NCI-H1092 treated with DMSO at 0.1 percent for 48 hours (cell line): Measurements from ENCODE around the gene TBKBP1.
"Not testable (repeated sequence)": the region's sequence is repeated elsewhere in the genome, so short reads cannot be mapped to it uniquely, and the experiment has no call there.

Source experiments
- DNase-seq: peaks from one replicate; lab custom pipeline; 2025; lab: John Stamatoyannopoulos, UW

TBKBP1 gene

DNA sequence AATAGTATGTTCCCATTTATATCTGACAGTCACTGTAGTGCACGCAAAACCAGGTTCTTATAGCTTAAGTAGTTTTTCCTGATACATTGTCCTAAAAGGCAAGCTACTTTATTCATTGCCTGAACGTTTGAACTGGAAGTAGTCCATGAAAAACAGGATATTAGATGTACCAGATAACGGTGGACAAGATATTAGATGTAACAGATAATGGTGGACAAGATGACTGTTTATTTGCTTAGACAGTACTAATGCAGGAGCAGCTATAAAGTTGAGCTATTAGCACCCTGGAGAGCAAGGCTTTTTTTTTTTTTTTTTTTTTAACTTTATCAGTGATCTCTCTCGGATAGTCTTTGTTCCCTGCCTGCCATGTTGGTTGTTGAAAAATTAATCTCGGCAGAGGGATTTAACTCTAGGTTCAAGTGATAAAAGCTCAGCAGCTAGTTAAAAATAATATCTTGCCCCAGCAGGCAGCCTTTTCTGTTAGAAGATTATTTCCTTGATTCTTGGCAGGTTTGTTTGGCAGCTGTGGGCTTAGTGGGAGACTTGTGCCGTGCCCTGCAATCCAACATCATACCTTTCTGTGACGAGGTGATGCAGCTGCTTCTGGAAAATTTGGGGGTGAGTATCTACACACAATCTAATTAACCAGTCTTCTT, 17.3 kb upstream of the TBKBP1 start:
- no peak for DNase-seq

DNA sequence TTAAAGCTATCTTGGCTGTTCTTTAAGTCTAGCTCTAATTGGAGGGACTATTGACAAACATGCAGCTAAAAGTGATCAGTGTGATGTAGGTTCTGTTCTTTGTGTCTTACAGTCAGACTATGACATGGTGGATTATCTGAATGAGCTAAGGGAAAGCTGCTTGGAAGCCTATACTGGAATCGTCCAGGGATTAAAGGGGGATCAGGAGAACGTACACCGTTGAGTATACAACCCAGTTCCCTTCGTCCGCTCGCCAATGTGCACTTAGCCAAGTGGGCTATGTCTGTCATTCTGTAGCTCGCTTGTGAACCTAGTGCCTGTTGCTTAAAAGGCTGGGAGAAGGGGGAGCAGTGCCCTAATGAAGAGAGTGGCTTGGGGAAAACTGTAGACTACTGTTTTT, 15.8 kb upstream of the TBKBP1 start:
- DNase-seq = no peak

DNA sequence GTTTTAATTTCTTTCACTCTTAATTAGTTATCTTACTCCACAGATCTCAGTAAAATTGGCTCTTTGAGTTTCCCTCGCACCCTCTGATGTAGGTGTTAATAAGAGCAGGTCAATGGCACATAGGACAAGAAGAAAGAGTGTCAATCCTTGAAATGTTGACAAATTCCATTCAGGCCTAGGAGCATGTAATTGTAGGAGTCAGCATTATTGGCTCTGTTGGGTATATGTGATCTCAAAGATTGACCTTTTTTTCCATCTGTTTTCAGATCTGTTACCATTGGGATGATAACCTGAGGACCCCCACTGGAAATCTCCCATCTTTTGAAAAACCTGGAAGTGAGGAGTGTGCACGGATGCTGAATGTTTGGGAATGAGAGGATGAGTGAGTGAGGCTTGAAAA, 11.8 kb upstream of the TBKBP1 start:
- DNase-seq = no peak

DNA sequence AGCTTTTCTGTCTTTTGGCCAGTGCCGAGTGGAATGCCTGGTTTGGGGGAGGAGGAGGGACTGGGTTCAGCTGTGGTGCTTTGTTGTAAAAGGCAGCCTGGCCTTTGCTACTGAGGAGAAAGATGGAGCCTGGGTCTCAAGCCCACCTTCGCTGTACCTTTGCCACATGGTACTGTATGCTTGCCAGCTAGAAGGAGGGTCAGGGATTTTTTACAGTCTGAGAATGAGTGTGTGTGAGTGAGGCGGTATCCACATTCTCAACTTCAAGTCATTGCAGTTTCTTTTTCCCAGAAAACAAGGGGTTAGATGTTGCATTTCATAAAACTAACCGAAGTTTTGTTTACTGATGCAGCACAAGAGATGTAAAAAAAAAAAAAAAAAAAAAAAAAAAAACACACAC, 11.2 kb upstream of the TBKBP1 start:
- not testable (repeated sequence) for DNase-seq

DNA sequence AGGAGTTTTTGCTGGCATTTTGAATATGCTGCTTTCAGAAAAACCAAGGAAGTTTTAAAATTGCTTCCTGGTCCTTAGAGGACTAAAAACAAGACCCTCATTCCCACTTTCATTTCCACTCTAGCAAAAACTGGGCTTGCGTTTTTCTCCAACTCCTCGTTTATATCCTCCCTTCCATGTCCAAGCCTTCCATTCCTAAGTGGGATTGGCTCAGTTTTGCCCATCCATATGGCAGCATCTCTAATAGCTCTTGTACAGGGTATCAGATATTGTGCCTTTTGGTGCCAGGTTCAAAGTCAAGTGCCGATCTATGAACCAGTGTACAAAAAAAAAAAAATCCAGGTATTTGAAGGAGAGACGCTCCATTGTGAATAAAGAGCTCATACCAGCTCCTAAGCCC, 9.9 kb upstream of the TBKBP1 start:
- DNase-seq = no peak

DNA sequence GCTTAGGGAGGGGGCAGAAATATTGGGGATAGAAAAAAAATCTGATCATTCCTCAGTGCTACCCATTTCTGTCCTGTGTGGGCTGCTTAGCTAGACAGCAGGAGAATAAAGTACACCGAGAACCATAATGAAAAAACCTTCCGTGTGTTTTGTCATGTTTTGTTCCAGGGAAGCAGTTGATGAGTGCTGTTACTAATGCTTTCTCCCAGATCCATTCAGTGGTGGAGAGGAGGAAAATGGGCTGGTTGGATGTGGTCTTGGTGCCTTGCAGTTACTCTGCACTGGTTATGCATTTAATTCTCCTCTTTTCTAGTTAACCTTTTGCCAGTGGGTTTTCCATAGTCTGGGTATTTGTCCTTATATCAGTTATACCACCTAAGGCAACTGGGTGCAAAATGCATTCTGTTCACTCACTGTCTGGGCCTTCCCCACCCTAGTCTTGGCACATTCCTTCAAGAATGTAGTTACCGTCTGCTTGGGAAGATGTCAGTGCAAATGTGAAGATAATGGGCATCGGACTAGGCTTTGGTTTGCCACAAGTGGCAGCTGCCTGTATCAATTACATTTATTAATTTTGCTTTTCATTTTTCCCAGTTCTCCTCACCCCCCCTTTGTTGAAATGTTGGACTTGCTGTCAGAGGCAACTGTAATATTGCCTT, 9.3 kb upstream of the TBKBP1 start:
- DNase-seq = no peak

DNA sequence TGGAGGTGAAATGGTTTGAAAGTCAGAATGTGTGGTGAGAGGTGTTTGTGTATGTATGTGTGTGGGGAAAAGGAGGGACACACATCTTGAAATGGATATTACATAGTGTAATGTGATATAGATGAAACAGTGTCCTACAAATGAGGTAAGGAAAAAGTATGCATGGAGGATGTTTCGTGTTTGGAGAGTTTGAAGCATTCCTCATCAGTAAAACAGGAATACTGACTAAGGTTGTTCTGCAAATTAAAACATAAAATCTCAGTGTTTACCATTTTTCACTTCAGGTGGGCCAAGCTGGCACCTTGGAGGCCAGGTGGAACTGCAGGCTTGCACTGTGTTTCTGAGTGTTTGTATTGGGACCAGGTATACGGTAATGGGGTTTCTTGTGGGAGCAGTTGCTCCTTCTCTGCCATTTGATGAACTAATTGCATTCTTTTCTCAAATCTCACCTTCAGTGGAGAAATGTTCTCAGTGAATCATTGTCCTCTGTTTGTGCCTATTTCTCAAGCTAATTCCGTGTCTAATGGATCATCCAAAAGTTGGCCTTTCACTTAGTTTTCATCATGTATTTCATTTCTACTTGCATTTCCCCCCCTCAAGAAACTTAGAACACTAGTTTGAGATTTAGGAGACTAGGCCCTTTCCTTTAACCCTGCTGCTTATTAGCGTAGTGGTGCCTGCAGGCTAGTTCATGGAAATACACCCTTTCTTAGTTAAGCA, 8.2 kb upstream of the TBKBP1 start:
- no peak for DNase-seq

DNA sequence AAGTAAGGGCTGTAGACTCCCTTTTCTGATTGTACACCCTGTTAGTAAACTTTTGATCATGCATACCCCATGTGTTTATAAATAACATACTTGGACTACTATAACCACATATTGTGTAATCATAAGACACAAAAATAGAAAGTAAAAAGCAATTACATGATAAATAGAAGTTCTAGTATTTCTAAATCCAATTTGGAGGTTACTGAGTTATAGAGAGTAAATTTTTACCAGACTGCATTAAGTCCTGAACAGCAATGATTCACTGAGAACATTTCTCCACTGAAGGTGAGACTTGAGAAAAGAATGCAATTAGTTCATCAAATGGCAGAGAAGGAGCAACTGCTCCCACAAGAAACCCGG, 7.7 kb upstream of the TBKBP1 start:
- no peak for DNase-seq

DNA sequence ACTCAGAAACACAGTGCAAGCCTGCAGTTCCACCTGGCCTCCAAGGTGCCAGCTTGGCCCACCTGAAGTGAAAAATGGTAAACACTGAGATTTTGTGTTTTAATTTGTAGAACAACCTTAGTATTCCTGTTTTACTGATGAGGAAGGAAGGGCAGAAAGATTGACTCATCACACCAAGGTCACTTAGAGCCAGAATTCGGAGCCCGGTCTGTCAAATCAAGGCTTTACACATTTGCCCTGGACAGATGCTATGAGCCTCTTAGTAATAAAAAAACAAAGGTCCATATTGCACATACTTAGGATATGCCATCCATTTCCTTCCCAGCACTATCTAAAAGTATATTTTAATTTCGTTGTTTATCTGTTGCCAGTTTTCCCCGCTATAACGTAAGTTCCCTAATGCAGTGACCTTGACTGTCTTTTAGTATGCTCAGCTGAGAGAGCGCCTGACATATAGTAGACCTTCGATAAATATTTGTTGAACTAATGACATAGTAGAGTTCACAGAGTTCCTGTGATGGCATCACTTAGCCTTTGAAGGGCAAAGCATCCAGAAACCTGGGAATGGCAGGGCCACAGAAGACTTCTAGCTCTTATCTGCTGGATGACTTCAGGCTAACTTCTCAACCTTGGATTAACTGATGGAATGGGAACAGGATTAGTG, 7.2 kb upstream of the TBKBP1 start:
- no peak for DNase-seq

DNA sequence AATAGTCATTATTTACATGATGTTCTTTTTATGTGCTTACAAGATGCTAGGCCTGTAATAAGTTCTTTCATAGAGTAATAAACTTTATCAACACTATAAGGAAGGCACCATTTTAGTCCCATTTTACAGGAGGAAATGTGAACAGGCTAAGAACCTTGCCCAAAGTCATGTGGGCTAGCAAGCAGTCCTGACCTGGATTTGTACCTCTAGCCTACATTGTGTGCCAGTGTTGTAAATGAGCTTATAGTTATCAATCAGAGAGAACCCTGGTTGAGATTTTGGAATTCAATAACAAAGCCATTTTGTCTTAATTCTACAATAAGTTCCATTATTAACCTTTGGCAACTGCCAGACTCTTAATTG, 6.7 kb upstream of the TBKBP1 start:
- DNase-seq = no peak

DNA sequence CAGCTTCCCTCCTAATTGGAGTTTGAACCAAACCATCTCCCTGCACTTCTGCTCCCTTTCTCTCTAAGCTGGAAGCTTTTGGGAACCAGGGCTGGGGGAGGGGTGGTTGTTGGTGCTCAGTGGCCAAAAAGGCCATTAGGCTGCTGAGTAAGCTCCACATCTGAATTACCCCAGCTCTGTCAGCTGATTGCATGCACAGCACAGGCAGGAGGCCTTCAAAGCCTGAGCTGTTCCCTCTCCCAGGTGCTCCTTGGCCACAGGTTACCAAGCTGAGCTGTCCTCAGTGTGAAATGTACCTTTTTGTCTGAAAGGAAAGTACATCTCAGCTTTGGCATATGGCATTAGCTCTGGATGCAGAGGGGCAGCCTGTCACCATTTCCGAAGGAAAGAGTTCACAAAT, 6.2 kb upstream of the TBKBP1 start:
- no peak for DNase-seq

DNA sequence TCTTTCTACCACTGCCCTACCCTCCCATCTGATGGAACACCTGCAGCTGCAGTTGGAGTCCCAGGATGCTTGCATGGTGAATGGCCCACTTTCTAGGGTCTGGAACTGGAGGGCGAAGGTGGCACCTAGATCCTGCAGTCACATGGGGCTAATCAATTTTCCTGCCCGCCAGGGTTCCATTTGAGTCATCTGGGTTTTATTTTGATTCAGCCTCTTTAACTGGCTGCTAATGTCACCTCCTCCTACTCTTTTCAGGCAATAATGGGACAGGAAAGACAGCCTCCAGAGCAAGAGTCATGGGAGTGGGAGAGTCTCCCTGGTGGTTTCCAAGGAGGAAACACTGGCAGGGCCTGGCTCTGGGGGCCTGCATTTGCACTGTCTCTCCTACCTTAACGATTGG, 3.8 kb upstream of the TBKBP1 start:
- no peak for DNase-seq

DNA sequence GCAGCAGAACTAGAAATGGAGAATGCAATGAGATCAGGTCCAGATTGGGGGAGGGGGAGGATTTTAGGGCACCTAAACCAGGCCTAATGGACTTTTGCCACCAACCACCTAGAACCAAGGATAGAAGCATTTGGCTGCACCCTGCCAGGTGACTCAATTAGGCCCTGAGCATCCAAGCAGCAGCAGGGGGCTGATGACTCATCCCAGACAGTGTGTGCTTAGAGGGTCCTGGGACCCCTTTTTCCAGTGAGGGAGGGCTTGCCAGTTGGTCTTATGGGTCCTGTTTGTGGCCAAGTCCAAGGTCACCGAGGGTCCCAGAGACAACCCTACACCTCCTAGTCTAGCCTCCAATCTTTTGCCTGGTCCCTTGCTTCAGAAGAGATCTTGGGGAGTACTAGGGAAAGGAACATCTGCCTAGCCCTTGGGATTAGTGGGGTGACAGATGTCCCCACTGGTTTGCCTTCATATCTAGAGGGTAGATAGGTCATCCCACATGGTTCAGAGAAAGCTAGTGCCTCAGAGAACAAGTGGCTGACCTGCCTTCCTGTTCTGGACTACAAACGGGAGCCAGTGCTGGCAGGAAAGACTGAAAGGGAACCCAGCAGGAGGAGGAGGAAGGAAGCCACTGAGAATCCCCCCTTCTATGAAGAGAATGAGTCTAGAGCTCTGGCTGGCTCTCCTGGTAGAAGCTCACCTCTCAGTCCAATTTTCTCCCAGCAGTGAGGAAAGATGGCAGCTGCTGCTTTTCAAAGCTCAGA, 1.6 kb upstream of the TBKBP1 start:
- no peak for DNase-seq

DNA sequence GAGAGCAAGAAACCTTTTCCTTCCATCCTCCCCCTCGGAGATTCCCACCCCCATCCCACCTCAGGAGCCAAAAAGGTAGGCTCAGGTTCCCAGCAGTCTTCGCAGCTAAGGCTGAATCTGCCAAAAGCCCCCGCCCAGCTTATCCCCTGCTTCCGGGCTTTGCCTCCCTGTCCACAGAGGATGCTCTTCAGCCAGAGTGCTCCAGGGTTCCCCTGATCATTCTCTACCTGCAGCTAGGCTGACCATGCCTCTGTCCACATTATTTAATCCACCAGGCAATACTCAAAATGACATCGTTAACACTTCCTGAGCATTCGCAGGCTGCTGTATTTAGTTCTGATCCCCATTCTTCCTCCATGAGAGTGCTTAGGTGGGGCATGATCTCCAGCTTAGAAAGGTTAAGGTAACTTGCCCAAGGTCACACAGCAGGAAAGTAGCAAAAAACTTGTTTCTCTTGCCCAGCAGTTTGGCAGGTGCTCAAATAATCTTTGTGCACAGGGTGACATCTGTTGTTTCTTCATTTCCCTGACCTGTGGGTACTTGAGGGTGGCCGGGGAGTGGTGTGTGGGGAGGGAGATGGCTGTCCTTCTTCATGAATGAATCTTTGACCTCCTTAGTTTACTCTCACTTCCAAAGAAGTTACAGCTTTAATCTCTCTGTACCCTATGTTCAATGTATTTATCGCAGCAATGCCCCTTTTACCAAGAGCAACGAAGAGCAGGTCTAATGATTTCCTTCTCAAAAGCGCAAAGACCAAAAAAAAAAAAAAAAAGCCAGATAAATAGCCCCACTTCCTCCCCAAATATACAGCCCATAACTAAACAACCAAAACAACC, 848 bp upstream of the TBKBP1 start:
- no peak for DNase-seq

DNA sequence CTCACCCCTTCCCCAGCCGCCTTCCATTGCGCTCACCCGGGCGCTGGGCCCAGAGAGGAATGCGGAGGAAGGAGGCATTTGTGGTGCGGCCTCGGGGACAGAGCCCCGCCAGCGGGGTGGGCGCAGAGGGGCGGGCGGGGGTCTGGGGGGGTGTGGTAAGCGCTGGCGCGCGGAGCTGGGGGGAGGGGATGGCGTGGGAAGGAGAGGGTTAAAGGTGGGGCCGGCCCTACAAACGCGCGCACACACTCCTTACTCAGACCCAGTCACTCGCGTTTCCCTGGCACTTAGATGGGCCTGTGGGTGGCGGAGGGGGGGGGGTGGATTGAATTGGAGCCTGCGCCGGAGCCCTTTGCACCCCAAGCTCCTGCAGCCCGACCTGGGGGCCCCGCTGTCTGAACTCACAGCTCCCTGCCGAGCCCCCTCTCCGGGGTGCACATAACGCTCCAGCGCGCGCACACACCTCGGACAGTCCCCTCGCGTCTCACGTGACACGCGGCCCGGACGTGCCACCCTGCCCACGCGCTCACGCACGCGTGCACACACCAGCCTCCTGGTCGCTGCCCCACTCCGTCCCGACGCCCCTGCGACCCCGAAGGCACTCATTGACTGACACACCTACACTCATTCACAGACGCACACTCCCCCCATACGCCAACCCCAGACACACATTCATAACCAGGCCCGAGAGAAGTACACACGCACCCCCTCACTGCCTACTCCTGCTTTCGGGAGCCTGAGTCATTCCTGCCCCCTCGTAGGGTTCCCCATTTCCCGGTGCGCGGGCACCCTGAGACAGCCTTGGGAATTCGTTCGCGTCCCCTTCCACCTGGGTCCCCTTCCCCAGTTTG, 844 bp downstream of the TBKBP1 start:
- DNase-seq = no peak

DNA sequence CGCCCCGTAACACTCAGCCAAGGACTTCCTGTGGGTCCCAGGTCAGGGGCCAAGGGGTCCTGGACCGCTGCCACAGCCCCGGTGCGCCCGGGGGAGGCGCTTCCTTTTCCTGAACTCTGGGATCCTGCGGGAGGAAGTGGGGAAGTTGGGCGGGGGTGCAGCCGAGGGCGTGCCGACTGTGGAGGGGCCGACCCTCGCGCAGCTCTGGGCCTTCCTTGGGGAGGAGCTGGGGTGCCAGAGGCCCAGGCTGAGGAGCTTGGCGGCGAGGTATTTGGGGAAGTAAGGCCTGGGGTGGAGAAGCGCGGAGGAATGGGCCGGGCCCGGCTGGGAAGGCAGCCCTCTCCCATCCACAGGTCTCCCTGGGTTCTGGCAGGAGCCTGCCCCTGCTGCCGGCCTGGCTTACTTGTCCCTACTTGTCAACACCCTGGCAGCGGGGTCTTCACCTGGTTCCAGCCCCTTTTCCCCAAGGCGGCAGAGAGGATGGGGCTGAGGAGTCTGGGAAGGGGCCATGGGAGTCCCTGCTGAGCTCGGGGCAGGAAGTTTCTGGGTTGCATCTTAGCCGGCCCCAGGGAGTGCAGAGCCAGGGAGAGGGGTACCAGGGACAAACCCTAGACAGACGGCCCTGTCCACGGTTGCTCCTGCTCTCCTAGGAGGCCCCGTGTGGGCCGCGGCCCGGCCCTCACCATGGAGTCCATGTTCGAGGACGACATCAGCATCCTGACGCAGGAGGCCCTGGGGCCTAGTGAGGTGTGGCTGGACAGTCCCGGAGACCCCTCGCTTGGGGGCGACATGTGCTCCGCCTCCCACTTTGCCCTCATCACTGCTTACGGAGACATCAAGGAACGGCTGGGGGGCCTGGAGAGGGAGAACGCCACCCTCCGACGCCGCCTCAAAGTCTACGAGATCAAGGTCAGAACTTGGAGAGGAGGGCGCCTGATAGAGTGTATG, 1.7 kb downstream of the TBKBP1 start:
- DNase-seq = no peak

DNA sequence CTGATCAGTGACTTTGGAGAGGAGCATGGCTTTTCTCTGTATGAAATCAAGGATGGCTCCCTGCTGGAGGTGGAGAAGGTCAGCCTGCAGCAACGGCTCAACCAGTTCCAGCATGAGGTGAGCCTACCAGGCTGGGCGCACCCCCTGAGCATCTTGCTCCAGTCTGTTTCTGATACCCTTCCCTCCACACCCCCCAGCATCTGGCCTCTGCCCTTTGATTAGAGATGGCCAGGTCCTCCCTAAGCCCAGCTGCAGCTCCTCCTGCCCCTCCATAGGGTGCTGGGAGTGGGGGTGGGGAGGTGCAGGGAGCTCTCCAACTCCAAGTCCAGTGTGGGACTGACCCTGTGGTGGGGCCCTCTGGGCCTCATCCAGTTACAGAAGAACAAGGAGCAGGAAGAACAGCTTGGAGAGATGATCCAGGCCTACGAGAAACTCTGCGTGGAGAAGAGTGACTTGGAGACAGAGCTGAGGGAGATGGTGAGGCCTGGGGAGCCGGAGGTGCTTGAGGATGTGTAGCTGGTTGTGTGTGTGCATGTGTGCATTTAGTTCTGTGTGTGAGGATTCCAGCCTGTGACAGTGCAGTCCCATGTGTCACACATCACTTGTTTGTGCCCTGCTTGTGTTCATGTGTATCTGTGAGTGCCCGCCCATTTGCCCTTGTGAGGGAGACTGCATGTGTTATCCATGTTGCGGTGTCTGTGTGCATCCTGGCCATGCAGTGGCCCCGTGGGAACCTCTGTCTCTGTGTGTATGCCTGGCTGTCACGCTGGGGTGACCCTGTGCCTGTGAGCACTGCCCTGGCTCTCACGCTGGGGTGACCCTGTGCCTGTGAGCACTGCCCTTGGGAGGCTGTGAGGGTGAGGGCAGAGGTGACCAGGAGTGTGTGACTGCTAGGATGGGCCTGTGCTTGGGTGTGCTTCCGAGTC, 3.0 kb downstream of the TBKBP1 start:
- DNase-seq = no peak
